HG03097 (cell line): ENCODE data around the gene PTPRD.

Experiments
- ATAC-seq: cut with Tn5 transposase; IDR thresholded peaks from one replicate; pipeline ENCODE4 v1.9.1; 2021; ENCODE audit not compliant: unreplicated experiment, low FRiP score

PTPRD gene

DNA sequence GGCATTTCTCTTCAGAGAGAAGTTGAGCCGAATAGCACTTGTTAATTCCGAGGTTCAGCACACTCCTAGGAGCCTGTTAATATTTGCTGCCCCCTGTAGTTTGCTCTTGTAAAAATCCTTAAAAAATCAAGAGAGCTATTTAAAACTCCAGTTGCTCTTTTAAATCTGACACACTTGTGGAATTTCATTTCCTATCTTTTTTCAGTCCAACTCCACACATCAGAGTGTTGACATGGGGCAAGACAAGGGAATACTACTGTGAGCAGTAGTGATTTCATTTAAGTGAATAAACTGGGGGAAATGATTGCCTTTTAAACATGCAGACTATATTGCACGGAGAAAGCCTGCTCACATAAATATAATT is 1717.0 kb downstream of the PTPRD start:
- ATAC-seq = no peak

DNA sequence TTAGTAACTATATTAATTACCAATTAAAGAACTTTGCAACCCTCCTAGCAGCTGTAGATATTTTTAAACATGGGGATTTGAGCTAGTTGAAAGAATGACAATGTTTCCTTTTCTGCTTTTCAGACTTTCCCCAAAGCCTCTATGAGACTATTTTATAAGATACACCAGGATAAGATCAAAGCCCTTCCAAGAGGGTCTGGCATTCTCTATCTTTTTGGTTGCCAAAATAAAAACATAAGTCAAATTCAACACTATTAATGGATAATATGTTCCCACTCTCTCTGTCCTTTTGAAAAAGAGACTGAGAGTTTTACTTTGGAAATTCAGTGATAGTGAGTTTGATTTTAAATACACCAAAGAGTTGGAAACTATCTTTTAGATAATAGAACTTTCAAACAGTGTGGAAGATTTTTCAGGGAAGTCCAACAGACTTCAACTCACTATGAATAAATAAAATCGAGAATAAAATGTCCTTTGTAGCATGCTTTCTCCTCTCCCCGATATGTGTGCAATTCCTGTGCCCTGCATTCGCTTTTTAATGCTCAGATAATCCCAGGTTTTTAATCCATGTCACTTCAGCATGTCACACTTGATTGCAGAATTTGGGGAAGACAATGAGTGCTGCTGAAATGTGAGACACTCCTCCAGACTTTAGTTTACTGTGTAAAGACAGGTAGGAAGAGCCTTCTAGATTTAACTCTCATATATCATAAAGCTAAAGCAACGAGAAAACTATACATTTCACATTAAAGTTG is 1717.5 kb downstream of the PTPRD start:
- ATAC-seq = no peak

DNA sequence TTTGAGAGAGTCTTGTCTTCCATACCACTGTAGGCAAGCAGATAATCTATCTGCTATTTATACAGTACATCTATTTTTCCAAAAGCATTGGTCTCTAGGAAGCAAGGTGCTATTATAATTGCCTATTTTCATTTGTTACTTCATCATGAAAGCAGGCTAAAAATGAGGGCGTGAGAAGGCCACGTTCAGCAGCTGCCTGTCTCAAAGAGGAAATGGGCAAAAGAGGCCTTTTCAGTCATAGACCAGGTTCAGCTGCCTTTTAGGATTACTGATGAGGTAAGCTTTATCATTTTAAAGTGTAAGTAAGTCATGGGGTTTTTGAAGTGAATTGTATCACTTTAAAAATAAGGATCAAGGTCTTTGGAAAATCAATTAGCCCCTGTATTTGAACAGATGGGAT is 1722.1 kb downstream of the PTPRD start:
- ATAC-seq = no peak

- ATAC-seq = no peak
Observed at GRCh38 chr9:8889100-8889499, 1723.7 kb downstream of the PTPRD start.

DNA sequence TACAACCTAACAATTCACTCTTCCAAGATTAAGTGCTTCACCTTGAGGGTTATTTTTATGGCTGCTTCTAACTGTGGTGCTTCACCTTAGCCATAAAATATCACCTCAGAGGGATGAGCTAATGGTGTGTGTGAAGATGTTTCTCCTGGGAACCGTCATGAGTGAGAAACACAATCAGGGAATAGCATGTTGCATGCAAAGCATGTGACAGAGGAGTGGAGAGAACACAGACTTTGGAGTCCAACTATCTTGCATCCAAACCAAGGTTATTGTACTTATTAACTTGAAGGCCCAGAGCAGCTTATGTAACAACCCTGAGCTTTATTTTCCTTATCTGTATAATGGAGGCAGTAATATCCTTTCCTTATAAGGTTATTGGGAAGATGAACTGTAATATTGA is 1724.2 kb downstream of the PTPRD start:
- ATAC-seq = no peak

- no peak for ATAC-seq
Observed at GRCh38 chr9:8887369-8887768, 1725.4 kb downstream of the PTPRD start.

DNA sequence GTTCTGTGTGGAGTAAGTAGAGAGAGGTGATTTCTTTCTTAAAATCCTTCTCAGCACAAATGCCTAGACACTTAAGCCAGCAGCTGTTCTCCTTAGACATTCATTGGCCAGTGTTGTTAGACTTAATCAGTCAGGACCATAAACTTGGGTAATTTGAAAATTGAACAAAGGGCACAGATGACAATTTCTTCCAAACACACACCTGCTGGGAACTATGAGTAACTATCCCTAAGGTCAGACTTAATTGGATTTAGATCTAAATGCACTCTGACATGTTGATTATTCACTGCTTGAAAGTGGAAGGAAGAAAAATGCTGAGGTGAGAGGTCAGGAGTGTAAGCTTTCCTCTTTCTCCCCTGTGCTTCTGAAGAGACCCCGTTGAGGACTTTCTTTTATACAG is 1729.5 kb downstream of the PTPRD start:
- ATAC-seq = no peak

DNA sequence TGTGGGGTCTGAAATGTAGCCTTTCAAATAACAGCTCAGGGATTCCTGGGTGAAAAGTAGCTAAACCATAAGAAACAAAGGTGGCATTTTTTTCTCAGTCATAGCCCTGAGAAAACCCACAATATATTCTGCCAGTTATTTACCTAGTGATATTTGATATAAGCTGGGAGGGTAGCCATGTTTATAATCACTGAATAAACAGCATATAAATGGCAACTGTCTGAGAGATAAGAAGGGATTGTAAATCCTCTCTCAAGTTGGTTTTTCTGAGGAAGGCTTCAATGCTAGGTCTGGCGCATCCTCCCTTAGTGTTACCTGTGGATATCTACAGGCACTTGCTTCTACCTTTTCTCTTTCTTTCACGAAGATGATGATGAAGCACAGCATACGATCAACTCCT is 1732.7 kb downstream of the PTPRD start:
- no peak for ATAC-seq

- ATAC-seq = no peak
Observed at GRCh38 chr9:8879284-8879683, 1733.5 kb downstream of the PTPRD start.

DNA sequence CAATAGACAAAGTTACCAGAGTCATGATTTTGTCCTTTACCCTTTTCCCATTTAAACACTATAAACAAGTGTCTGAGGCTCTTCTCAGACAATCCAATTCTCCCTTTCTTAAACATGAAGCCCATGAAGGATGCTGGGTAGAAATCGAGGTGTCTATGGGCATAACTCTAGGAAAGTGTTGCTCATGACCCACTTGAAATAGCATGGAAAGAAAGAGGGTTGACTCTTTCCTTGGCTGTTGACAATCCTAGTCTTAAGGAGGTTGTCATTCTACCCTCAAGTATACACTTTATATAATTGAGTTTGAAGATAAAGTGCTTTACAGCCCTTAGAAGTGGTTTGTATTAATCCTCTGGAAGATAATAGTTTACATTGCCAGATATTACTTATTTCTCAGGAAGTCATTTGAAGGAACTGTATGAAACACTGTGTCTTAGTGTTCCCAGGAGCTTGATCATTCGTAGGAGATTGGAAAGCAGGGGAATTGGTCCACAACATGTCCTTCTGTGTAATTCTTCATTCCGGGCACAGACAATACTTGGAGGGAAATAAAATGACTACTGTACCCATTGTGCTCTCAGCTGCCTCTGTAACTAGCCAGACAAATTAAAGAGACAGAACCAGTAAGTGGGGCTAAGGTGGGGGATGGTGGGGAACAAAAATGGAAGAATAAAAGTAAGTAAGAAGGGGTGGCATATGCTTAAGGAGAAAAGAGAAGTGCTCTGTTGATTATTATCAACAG is 1734.9 kb downstream of the PTPRD start:
- ATAC-seq = no peak

- no peak for ATAC-seq
Observed at GRCh38 chr9:8876303-8876702, 1736.5 kb downstream of the PTPRD start.

GRCh38 chr9:8874482-8874881 is 1738.3 kb downstream of the PTPRD start:
- ATAC-seq = no peak

- no peak for ATAC-seq
Observed at GRCh38 chr9:8872802-8873201, 1740.0 kb downstream of the PTPRD start.

- ATAC-seq = no peak
Observed at GRCh38 chr9:8871796-8872445, 1740.9 kb downstream of the PTPRD start.

GRCh38 chr9:8871396-8871795 is 1741.4 kb downstream of the PTPRD start:
- no peak for ATAC-seq

DNA sequence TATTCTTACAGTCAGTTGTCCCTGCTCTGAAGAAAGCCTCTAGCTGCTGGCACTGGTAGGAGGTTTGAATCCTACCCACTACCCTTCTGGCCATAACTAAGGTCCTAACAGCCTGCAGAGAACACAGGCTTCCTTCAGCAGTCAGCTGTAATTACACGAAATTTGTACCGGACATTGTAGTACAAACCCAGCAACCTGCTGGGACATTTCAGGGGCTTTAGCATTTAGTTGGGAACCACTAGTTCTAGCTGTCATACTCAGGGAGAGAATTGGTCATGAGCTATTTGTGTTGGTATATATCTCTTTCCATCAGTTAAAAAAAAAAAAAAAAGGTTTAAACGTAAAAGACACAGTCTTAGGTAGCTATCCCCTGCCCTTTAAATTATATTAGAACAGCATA is 1743.0 kb downstream of the PTPRD start:
- ATAC-seq = no peak

DNA sequence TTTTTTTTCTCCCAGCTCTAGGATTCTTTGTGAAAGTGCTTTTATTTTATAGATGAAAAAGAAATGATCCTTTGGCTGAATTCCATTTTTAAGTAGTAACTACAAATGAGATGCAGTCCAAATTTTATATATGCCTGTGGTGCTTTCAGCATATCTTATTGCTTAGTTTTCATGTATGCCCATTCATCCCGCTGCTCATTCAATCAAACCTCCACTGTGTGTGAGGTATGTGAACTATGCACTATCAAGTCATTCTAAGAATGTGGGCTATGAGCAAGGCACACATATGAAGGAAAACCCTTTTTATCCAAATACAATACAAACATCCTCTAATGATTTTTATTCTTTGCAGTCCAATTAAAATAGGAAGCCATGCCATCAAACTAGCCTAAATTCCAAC is 1744.2 kb downstream of the PTPRD start:
- no peak for ATAC-seq

GRCh38 chr9:8867148-8867547 is 1745.7 kb downstream of the PTPRD start:
- no peak for ATAC-seq

DNA sequence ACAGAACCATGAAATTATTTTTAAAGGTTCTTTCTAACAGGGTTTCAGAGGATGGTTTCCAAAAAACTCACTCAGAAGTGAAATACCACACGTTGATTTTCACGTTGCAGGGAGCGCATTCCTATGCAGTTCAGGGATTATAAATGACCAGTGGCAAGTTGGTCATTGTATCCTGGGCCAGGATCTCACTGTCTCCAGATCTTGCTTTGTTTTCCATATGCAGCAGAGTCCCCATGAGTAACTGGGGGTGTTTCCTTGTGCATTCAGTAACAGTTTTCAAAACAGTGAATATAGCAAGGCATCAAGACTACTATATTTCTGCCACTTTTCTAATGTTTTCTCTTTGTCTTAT is 1748.3 kb downstream of the PTPRD start:
- no peak for ATAC-seq

DNA sequence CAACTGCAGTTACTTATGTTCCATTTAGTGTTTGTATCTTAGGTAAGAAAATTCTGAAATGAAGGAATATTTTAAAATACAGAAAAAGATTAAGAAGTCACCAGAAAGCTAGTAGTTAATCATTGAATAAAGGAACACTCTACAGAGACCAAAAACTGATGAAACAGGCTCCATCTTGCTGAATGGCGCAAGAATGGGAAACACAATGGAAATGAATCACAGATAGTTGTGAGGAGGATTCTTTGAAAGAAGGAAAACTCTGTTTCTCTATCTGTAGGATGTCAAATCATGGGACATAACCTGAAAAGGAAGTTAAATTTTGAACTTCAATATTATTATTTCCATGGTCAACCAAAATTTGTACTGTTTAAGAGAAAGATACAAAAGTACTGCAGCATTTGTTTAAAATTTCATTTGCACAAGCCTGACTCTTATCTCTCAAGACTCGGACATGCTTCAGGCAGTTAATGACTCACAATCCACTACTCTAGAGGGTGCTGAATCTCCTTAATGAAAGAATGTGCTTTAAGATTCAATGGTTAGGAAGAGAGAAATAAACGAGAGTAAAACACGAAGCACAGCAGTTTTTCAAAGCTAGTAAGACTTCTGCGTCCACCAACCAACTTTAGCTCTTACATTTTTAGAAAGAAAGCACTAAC is 1748.8 kb downstream of the PTPRD start:
- no peak for ATAC-seq

- ATAC-seq = no peak
Observed at GRCh38 chr9:8863069-8863468, 1749.7 kb downstream of the PTPRD start.
